ENCODE data around the gene CA12.
"Not testable (repeated sequence)": the region's sequence is repeated elsewhere in the genome, so short reads cannot be mapped to it uniquely, and the experiment has no call there.

CA12 gene

DNA sequence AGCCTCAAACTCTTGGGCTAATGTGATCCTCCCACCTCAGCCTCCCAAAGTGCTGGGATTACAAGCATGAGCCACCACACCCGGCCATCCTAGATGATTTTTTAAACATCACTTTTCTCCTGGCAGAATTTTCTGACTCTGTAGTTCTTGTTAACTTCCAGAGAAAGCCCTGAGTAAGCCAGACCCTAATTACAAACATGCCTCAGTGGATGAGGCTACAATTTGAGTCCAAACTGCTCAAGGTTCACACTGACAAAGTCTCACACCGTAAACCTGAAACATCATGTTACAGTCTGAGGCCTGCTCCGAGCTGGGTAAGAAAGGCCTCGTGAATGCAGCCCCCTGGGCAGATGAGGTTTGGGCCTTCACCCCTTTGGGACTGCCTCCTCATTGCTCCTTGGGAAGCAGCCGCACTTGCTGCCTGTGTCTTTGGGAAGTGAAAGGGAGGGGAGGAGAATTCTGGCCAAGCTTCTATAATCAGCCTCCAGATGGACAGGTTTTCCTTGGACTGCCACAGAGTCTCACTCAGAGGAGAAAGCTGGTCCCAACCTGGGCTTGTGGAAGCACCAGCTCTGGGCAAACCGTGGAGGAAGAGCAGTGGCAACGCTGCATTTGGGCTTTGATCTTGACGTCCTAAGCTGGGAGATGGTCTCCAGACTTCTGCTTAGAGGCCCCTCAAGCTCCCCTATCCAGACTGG is 46.0 kb downstream of the CA12 start:
- no peak for DNase-seq (ENCODE audit: low spot score)

GRCh38 chr15:63334821-63335220 is 46.8 kb downstream of the CA12 start:
- DNase-seq (ENCODE audit: low spot score), result no peak

GRCh38 chr15:63332367-63333124 is 49.1 kb downstream of the CA12 start:
- DNase-seq (ENCODE audit: low spot score), result peak; percentile 72

GRCh38 chr15:63331456-63331855 is 50.2 kb downstream of the CA12 start:
- DNase-seq (ENCODE audit: low spot score), result no peak

- DNase-seq (ENCODE audit: low spot score), result no peak
Measured at GRCh38 chr15:63330926-63331325, 50.7 kb downstream of the CA12 start.

DNA sequence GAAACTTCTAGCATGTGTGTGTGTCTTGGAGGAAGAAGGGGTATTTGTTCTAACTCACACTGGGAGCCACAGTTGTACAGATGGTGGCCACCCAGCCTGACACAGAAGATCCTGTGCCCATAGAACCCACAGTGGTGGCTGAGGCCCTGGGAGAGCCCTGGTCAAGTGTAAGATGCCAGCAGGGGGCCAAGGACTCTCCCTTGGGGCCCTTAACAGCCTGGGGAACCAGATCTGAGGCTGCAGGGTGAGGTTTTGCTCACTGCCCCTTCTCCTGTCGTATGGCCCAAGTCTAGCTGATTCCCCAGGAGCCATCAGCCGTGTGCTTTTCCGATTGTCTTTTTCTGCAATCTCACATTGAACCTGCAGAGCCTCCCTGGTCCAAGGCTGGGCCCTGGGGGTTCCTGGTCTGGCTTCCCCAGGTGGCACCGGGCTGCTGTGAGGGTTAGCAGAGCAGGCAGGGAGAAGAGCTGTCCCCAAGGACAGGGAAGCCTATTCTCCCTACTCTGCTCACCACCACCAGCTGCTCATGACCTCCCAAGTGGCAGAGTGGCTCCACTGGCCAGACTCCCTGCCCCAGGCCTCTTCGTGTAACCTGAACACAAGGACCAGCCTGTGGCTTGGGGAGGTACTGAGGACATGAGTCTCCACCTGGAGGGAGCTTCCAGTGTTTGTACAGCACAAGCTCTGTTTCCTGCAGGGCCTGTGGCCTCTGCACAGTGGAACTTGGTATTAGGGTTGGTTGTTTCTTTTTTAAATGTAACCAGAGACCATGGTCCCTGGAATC is 51.9 kb downstream of the CA12 start:
- no peak for DNase-seq (ENCODE audit: low spot score)

- DNase-seq (ENCODE audit: low spot score), result no peak
Measured at GRCh38 chr15:63327648-63328421, 53.8 kb downstream of the CA12 start.

DNA sequence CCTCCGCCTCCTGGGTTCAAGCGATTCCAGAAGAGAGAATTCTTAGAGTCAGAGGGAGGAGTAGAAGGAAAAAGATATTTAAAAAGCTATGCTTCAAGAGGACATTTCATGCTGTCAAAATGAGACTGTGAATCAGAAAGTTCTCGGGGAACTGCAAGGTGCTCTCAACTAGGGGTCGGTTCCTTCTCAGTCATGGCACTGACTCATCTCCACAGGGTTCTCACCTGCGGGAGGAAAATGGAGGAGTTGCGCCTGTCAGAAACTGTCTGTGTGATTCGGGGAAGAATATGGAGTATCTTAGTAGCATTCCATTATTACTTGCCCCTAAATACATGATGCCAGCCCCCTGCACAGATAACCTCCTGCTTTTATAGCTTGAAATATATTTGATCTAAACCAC is 56.9 kb downstream of the CA12 start:
- no peak for DNase-seq (ENCODE audit: low spot score)

DNA sequence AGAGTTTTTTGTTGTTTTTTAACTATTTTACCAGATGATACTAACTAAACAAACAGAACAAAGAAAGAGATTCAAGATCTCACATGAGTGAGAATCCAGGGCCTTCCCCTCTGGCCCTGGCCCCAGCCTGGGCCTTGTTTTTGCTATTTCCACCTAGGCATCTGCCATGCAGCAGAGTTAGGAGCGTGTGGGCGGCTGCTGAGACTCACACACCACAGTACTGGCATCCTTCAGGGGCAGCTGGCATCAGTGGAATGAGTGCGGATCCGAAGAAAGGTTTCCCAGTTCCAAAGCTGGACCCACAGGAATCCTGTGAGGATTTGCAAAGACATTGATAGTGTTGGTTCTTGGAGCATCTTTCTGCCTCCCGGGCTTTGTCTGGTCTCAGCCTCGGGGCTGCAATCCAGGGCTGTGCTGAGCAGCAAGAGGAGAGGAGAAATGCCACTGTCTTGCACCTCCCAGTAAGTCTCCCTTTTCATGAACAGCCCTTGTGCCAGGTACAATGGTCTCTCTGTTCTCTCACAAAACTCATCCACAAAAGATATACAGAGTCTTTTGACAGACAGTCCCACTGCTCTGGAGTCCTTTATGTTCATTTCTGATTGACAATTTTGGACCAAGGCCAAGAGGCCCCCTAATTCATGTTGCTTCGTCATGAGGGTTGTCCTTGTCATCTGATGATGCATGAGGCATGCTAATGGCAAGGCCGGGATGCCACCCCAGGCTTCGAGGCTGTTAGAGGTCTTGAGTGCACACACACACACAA is 57.7 kb downstream of the CA12 start:
- no peak for DNase-seq (ENCODE audit: low spot score)

DNA sequence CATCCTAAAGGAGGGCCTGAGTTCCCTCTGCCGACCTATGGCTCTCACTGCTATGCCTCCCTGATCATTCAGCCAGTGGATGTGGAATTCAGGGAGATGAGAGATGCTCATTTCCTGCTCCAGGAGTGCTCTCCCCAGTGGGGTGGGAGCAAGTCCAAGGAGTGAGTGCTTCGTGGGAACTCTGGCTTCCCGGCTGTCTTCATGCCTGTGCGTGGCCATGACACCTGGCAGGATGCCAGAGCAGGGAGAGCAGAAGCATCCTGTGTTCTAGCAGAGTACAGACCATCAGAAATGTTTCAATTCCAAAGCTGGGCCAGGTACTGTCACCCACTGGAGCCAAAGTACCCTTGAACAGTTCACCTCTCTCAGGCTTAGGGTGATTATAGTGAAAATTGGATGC is 59.1 kb downstream of the CA12 start:
- peak; percentile 58 for DNase-seq (ENCODE audit: low spot score)

DNA sequence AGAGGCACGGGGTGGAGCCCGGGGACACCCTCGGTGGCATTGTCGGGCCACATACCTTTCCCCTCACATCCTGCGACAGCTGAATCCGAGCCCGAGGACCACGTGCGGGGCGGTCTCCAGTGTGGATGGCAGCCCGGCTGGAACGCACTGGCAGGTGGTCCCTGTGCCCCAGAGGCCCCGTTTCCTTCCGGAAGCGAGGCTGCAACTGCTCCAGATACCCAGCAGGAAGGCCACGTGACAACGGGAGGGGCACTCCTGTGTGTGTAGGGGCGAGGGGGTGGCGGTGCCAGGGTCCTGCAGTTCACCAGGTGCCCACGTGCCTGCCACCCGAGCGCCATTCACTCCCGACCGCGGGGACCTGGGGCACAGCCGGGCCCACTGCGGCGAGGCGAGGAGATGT is 60.2 kb downstream of the CA12 start:
- no peak for DNase-seq (ENCODE audit: low spot score)

DNA sequence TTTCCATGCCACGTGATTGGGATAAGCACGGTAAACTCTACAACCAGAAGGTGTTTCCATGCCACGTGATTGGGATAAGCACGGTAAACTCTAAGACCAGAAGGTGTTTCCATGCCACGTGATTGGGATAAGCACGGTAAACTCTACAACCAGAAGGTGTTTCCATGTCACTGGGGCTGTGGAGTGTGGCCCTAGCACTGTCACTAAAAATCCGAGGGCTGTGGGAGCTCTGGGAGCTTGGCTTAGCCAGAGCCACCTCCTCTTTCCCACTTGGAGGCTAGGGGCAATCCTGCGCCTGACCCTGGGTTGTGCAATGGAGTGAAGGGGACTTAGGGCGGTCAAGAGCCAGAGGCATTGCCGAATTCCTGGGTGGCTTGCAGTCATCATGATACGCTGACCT is 60.7 kb downstream of the CA12 start:
- DNase-seq (ENCODE audit: low spot score), result not testable (repeated sequence)

- DNase-seq (ENCODE audit: low spot score), result not testable (repeated sequence)
Measured at GRCh38 chr15:63320446-63320845, 61.2 kb downstream of the CA12 start.

DNA sequence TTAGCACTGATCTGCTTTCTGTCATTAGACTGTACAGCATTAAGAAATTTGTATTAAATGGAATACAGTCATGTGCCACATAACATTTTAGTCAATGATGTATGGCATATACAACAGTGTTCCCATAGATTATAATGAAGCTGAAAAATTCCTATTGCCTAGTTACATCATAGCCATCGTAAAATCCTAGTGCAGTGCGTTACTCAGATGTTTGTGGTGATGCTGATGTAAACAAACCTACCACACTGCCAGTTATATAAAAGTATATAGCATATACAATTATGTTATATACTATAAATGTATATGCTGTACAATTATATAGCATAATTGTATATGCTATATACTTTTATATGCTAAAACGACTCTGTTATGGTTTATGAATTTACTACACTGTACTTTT is 62.6 kb downstream of the CA12 start:
- DNase-seq (ENCODE audit: low spot score), result no peak

DNA sequence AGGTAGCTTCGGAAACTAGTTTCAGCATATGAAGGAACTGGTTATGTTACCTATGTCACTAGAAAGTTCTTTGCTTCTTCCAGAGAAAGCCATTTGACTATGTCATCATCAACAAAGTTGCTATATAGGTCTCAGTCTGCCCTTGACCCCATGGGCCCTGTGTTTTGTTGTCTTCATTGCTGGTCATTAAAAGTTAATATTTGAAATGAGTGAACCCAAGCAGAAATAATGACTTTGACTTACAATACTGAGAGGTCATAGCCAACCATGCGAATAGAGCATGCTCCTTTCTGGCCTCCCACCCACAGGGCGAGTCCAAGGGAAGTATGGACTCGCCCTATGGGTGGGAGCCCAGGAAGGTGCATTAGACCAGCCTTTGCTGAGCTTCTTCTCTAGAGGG is 63.3 kb downstream of the CA12 start:
- no peak for DNase-seq (ENCODE audit: low spot score)

DNA sequence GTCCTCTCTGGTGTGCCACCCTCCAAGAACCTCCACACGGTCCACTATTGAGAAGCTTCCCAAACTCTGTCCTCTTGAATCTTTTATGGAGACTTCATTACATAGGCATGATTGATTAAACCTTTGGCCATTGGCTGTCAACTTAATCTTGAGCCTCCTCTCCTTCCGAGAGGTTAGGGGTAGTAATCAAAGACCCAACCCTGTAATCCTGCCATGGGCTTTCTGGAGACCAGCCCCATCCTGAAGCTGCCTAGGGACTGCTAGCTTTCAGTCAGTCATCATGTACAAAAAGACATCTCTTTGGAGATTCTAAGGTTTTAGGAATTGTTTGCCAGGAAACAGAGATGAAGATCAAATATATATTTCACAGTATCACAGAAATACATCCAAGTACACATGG is 67.2 kb downstream of the CA12 start:
- DNase-seq (ENCODE audit: low spot score), result no peak

DNA sequence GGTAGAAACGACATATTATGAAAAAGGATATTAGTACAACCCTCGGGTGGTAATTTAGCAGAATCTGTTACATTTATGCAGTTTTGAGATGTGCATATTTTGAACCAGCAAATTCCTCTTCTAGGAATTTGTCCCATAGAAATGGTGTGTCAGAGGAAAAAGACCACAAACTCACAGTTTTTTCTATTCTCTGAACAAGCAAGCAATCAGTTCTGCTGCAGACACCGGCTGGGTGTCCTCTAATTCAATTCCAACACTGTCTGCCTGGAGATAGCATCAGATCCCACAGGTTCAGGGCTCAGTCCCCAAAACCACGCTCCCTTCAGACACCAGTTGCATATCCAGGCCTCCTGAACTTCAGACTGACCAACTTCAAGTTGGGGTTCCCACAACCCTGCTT is 67.8 kb downstream of the CA12 start:
- no peak for DNase-seq (ENCODE audit: low spot score)

DNA sequence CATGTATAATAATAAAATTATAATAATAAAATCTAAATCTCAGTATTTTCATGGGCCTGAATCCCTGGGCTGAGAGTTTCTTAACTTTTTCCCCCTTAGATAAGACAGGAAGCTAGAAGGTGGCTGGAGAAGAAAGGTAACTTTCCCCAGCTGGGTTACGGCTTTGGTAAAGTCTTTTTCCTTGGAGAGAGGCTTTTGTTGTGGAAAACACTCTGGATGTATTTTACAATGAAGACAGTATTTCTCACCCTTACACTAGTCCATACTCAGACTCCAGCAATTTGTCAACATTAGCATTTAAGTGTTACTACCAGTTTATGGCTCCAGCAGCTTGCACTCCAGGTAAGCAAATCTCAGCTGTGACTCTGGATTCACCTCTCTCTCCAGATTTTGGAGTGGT is 69.4 kb downstream of the CA12 start:
- DNase-seq (ENCODE audit: low spot score), result no peak

DNA sequence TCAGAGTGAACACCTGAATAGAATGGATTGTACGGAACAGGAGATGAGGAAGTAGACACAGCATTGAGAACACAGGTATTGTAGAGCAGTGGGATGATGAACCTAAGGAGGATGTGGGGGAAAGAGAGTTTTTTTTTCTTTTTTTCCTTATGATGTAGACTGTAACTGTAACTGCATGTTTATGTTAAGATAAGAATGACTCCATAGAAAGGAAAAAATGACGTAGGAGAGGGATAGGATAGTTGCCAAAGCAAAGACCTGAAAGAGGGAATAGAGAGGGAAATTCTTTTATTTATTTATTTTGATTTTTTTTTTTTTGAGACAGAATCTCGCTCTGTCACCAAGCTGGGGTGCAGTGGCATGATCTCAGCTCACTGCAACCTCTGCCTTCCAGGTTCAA is 71.0 kb downstream of the CA12 start:
- no peak for DNase-seq (ENCODE audit: low spot score)

- no peak for DNase-seq (ENCODE audit: low spot score)
Measured at GRCh38 chr15:63308947-63309346, 72.7 kb downstream of the CA12 start.

- DNase-seq (ENCODE audit: low spot score), result no peak
Measured at GRCh38 chr15:63308491-63308890, 73.2 kb downstream of the CA12 start.

Measured in AG08396 (cell line).